NCI-H2081 treated with DMSO at 0.1 percent for 48 hours (cell line): ENCODE data around the gene TRIM37.

Experiments
- DNase-seq: peaks from one replicate; lab custom pipeline; 2025; lab: John Stamatoyannopoulos, UW

The TRIM37 gene

GRCh38 chr17:58947411-58947810 is 159.3 kb downstream of the TRIM37 start:
- no peak for DNase-seq

GRCh38 chr17:58944166-58944565 is 162.5 kb downstream of the TRIM37 start:
- DNase-seq = no peak

GRCh38 chr17:58936295-58936694 is 170.4 kb downstream of the TRIM37 start:
- no peak for DNase-seq

DNA sequence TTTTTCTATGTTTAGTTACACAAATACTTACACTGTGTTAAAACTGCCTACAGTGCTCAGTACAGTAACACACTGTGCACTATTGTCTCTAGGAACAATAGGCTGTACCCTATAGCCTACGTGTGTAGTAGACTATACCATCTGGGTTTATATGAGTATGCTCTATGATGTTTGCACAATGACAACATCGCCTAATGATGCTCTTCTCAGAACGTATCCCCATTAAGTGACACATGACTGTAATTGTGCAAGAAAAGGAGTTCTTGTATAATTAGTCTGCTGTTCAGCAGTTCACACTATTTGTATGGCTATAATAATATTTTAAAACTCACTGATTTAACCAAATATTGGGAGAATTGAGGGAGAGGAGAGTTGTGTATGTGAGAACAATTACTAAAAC is 173.7 kb downstream of the TRIM37 start:
- DNase-seq = no peak
